Measurements from ENCODE around the gene DBR1.

The DBR1 gene

GRCh38 chr3:138199851-138200250 is 25.1 kb upstream of the DBR1 start:
- CTCF ChIA-PET = no interaction called here
- Mint-ChIP-seq H3K4me3 (no peak overlapping the region), H3K36me3 (peaks cover 14% of the 10 kb centered on the region), H3K4me1 (peaks cover 9% of the 10 kb centered on the region), H3K9me3 (no peaks in the 10 kb centered on the region), H3K27me3 (no peaks in the 10 kb centered on the region), H3K27ac (no peak overlapping the region)
- no peak for DNase-seq

DNA sequence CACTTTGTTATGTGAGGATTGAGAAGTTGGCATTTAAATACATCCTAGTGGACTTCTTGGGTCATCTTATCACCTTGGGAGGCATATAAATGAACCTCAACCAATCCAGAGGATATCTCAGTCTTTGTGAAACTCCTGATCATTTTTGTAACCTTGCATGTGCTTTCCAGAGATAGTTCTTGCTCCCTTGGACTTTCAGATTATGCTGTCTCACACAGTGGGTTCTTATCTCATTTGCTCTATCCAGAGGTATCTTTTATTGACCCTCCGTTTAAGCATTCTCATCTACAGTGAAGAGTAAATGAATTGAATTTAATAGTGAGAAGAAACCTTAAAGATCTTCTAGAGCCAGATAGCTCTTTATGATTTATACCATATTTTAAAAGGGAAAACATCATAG is 22.8 kb upstream of the DBR1 start:
- Mint-ChIP-seq H3K4me1 (peaks cover 7% of the 10 kb centered on the region), H3K27ac (no peak overlapping the region), H3K27me3 (no peaks in the 10 kb centered on the region), H3K9me3 (no peaks in the 10 kb centered on the region), H3K4me3 (no peak overlapping the region), H3K36me3 (peaks cover 14% of the 10 kb centered on the region)
- DNase-seq = no peak
- CTCF ChIA-PET = no interaction called here

DNA sequence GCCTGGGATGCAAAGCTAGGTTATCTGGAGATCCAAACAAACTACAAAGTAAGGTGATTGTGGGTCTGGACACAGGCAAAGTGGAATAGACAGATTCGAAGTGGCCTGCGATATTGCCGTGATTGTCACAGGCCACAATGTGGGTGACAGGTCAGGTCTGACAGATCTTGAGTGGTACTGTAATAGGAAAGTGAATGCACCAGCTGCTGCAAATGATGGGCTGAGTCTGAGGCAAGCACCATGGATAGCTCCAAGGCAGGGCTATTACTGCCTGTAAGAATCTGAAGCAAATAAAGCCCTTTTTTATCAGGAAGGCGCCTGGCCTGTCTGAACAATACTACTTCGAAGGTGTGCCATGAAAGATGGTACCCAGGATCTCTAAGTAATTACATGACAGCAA is 22.3 kb upstream of the DBR1 start:
- H3K27me3 Mint-ChIP-seq = no peaks in the 10 kb centered on the region
- DNase-seq = peak; percentile 33
- no peak overlapping the region for H3K27ac Mint-ChIP-seq
- CTCF ChIA-PET = interaction anchor here (0.6 to 1.1 kb wide), 2 partner anchors 17 to 224 kb away, joined by 3 read pairs; no protein-coding TSS in a partner anchor
- no peak overlapping the region for H3K4me3 Mint-ChIP-seq
- peaks cover 7% of the 10 kb centered on the region for H3K4me1 Mint-ChIP-seq
- H3K36me3 Mint-ChIP-seq = peaks cover 14% of the 10 kb centered on the region
- no peaks in the 10 kb centered on the region for H3K9me3 Mint-ChIP-seq

DNA sequence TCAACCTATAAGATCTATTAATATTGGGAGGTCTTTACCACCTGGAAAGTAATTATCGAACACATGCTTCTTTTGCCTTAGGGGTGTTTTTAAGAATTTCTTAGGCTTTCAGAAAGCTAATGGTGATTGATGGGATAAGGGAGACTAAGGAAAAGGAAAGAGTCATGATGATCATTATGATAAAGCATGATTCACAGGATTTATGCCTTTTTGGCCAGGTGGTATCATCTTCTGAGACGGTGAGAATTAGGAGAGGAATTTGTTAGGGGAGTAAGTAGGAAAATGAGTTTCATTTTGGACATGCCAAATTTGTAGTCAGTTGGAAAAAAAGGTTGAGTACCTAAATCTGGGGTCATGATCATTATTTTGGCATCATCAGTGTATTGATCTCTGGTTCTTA is 21.3 kb upstream of the DBR1 start:
- DNase-seq = no peak
- Mint-ChIP-seq H3K4me3 (no peak overlapping the region), H3K4me1 (peaks cover 12% of the 10 kb centered on the region), H3K27me3 (no peaks in the 10 kb centered on the region), H3K9me3 (no peaks in the 10 kb centered on the region), H3K27ac (no peak overlapping the region), H3K36me3 (peaks cover 19% of the 10 kb centered on the region)
- CTCF ChIA-PET = interaction anchor here (0.6 to 1.1 kb wide), 2 partner anchors 16 to 99 kb away, joined by 3 read pairs; no protein-coding TSS in a partner anchor

DNA sequence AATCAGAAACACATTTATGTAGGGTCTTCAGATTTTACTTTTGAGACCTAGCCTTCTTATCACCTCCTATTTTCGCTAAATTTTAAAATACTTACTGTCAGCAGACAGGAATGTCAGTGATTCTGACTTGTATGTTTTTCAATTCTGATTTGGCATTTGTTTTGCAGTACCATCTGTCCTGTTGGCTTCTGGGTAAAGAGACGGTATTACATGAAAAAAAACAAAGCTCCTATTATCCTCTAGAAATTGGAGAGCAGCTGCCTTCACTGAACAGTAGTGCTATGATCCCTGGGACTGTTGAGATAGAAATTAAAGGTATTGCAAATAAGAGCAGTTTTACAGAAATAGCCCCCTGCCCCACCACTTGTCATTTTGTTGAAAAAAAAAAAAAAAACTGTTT is 20.8 kb upstream of the DBR1 start:
- Mint-ChIP-seq H3K4me3 (no peak overlapping the region), H3K4me1 (peaks cover 17% of the 10 kb centered on the region), H3K27me3 (no peaks in the 10 kb centered on the region), H3K9me3 (no peaks in the 10 kb centered on the region), H3K27ac (no peak overlapping the region), H3K36me3 (peaks cover 22% of the 10 kb centered on the region)
- DNase-seq = no peak
- CTCF ChIA-PET = no interaction called here

GRCh38 chr3:138188013-138188730 is 13.5 kb upstream of the DBR1 start:
- H3K9me3 Mint-ChIP-seq = no peaks in the 10 kb centered on the region
- H3K27me3 Mint-ChIP-seq = peaks cover 14% of the 10 kb centered on the region
- no peak for DNase-seq
- peaks cover 15% of the 10 kb centered on the region for H3K36me3 Mint-ChIP-seq
- peak overlapping the region; percentile 88 for H3K4me3 Mint-ChIP-seq
- peaks cover 41% of the 10 kb centered on the region for H3K4me1 Mint-ChIP-seq
- H3K27ac Mint-ChIP-seq = peak overlapping the region; percentile 95
- CTCF ChIA-PET = interaction anchor here (1.4 to 1.7 kb wide), 2 partner anchors 15 to 144 kb away, joined by 3 to 4 read pairs; no protein-coding TSS in a partner anchor

DNA sequence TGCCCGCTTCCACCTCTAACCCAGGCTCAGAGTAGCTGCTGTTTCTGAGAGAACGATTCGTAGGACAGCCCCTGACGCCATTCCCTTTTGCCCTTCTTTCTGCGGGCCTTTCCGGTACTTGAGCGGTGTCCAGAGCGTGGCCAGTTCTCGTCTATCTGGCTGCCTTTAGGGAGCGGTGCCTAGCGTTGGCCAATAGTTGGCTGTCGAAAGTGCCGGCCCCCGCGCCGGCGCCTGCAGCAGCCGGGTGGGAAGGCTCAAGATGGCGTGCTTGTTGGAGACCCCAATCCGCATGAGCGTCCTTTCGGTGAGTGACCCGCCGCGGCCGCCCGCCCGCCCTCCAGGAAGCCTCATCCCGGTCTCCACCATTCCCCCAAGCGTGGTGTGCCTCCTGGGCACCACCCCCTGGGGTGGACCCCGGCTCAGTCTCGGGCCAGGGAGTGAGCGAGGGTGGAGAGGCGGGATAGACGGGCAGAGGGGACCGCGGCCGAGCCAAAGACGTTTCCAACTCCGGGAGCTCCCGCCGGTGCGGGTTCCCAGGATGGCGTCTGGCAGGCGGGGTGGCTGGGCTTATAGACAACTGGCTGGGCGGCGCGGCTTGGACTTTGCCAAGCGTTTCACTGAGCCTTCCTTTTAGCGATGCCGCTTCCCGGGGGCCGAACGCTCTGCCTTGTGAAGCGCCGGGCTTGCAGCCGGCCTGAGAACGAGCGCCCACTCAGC is 12.7 kb upstream of the DBR1 start, which contains the start of gene ARMC8:
Gene ARMC8 (plus strand): TSS at position 6 of the 717 bp plus-strand sequence. CDS start 254 bp downstream, at position 260.
- CTCF ChIA-PET = interaction anchor here (0.9 to 1.7 kb wide), 4 partner anchors 13 to 144 kb away, joined by 3 to 4 read pairs (median 4); partner anchors contain the start of gene DBR1
- Mint-ChIP-seq H3K27me3 (peaks cover 18% of the 10 kb centered on the region), H3K27ac (peak within 1 kb of the TSS; percentile 95), H3K36me3 (peaks cover 15% of the 10 kb centered on the region), H3K4me1 (peaks cover 41% of the 10 kb centered on the region), H3K4me3 (peak within 1 kb of the TSS; percentile 88), H3K9me3 (no peaks in the 10 kb centered on the region)
- no peak for DNase-seq

DNA sequence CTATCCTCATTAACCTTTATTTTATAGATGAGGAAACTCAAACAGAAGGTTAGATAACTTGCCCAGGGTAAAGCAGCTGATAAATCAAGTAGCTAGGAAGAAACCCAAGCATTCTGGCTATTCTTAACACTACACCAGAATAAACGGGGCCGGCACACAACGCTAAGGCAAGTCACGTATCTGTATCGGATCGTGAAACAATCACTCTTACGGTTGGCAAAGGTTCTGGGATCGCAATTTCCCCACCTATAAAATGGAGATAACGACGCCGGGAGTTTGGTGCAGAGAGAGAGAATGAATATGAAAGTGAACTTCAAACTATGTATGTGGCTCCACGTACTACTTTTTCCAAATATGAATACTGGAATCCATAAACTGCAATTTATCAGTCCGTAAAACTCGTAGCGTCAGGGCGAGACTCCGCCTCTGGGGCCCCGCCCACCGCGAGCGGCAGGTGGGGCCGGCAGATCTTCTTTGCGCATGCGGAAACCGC is 12.1 kb upstream of the DBR1 start:
- H3K4me3 Mint-ChIP-seq = peak overlapping the region; percentile 88
- peaks cover 18% of the 10 kb centered on the region for H3K27me3 Mint-ChIP-seq
- peak; percentile 93 for DNase-seq
- H3K27ac Mint-ChIP-seq = peak overlapping the region; percentile 95
- H3K36me3 Mint-ChIP-seq = peaks cover 15% of the 10 kb centered on the region
- CTCF ChIA-PET = interaction anchor here (0.9 to 1.7 kb wide), 5 partner anchors 12 to 145 kb away, joined by 3 to 4 read pairs (median 3); partner anchors contain the start of gene DBR1
- peaks cover 41% of the 10 kb centered on the region for H3K4me1 Mint-ChIP-seq
- H3K9me3 Mint-ChIP-seq = no peaks in the 10 kb centered on the region

GRCh38 chr3:138186221-138186620 is 11.5 kb upstream of the DBR1 start:
- no peak for DNase-seq
- H3K27ac Mint-ChIP-seq = peak overlapping the region; percentile 95
- peaks cover 9% of the 10 kb centered on the region for H3K36me3 Mint-ChIP-seq
- peaks cover 36% of the 10 kb centered on the region for H3K4me1 Mint-ChIP-seq
- CTCF ChIA-PET = interaction anchor here (0.6 to 1.7 kb wide), 6 partner anchors 12 to 145 kb away, joined by 3 to 4 read pairs (median 4); partner anchors contain the start of gene DBR1
- no peaks in the 10 kb centered on the region for H3K9me3 Mint-ChIP-seq
- peak overlapping the region; percentile 88 for H3K4me3 Mint-ChIP-seq
- peaks cover 18% of the 10 kb centered on the region for H3K27me3 Mint-ChIP-seq

- DNase-seq = no peak
- CTCF ChIA-PET = interaction anchor here (0.8 to 1.1 kb wide), 3 partner anchors 12 to 409 kb away, joined by 3 to 4 read pairs (median 4); partner anchors contain the start of gene CEP70
- Mint-ChIP-seq H3K27ac (no peak overlapping the region), H3K4me1 (peaks cover 31% of the 10 kb centered on the region), H3K9me3 (no peaks in the 10 kb centered on the region), H3K36me3 (peaks cover 6% of the 10 kb centered on the region), H3K4me3 (no peak overlapping the region), H3K27me3 (peaks cover 18% of the 10 kb centered on the region)
Measured at GRCh38 chr3:138184994-138185393, 10.3 kb upstream of the DBR1 start.

- no peak overlapping the region for H3K4me3 Mint-ChIP-seq
- no peaks in the 10 kb centered on the region for H3K36me3 Mint-ChIP-seq
- no peak overlapping the region for H3K27ac Mint-ChIP-seq
- DNase-seq = peak; percentile 60
- peaks cover 28% of the 10 kb centered on the region for H3K27me3 Mint-ChIP-seq
- CTCF ChIA-PET = interaction anchor here (0.7 to 4.2 kb wide), 5 partner anchors 16 to 735 kb away, joined by 3 to 19 read pairs (median 3); no protein-coding TSS in a partner anchor
- H3K9me3 Mint-ChIP-seq = no peaks in the 10 kb centered on the region
- no peaks in the 10 kb centered on the region for H3K4me1 Mint-ChIP-seq
Measured at GRCh38 chr3:138180375-138181029, 5.8 kb upstream of the DBR1 start.

GRCh38 chr3:138173769-138174420 is 826 bp downstream of the DBR1 start:
- Mint-ChIP-seq H3K9me3 (no peaks in the 10 kb centered on the region), H3K4me1 (peaks cover 38% of the 10 kb centered on the region), H3K27ac (peak overlapping the region; percentile 98), H3K27me3 (peaks cover 5% of the 10 kb centered on the region), H3K36me3 (peaks cover 20% of the 10 kb centered on the region), H3K4me3 (peak overlapping the region; percentile 96)
- no peak for DNase-seq
- CTCF ChIA-PET = interaction anchor here (0.6 to 2.3 kb wide), 5 partner anchors 13 to 157 kb away, joined by 3 to 7 read pairs (median 3); partner anchors contain the start of gene ARMC8

GRCh38 chr3:138172625-138173024 is 2.1 kb downstream of the DBR1 start:
- no peak for DNase-seq
- H3K27ac Mint-ChIP-seq = peak overlapping the region; percentile 49

More at GRCh38 chr3:138172625-138173024, 2.1 kb downstream of the DBR1 start:
- H3K9me3 Mint-ChIP-seq = no peaks in the 10 kb centered on the region
- peaks cover 38% of the 10 kb centered on the region for H3K4me1 Mint-ChIP-seq
- CTCF ChIA-PET = interaction anchor here (0.6 to 2.3 kb wide), 3 partner anchors 13 to 158 kb away, joined by 3 to 7 read pairs (median 4); partner anchors contain the start of gene ARMC8
- H3K4me3 Mint-ChIP-seq = peak overlapping the region; percentile 47
- peaks cover 21% of the 10 kb centered on the region for H3K36me3 Mint-ChIP-seq
- no peaks in the 10 kb centered on the region for H3K27me3 Mint-ChIP-seq
